ENCODE data around the gene PLXNB2. TPM values are rescaled to one million over a fixed set of nuclear protein-coding genes. Genes with fewer than 3 reads are reported as not detected.
A peak's percentile ranks its signal among the peaks of the same experiment; 100 is the strongest.
"Not testable (repeated sequence)": the region's sequence is repeated elsewhere in the genome, so short reads cannot be mapped to it uniquely, and the experiment has no call there.

Gene PLXNB2
- total RNA-seq, 4 donors from 2014 or later = 115 to 218 (median 154) TPM

- intact Hi-C loops (cut with DNase I) = no loop called here
- Histone ChIP-seq H3K4me1 (peaks cover under 1 to 7% (median 7%) of the 10 kb centered on the region in 4 donors), H3K27ac (replicated peaks in 1 of 4) (no peak overlapping the region), H3K9me3 (no peaks in the 10 kb centered on the region), H3K4me3 (no peak overlapping the region), H3K27me3 (no peaks in the 10 kb centered on the region), H3K36me3 (no peaks in the 10 kb centered on the region)
- DNase-seq (ENCODE audit: extremely low spot score) = no peak
- no peak for TF ChIP-seq POLR2A (IDR thresholded peaks at IDR 0.05; ENCODE audit: low read depth)
- no peak for TF ChIP-seq EP300 (IDR thresholded peaks at IDR 0.05)
- no peak for TF ChIP-seq POLR2AphosphoS5 (IDR thresholded peaks at IDR 0.05)
- TF ChIP-seq CTCF (IDR thresholded peaks at IDR 0.05) = no peak
- 94% methylated on average over 13 of the region's 13 CpGs for WGBS
Measured at GRCh38 chr22:50337262-50338041, 30.0 kb upstream of the PLXNB2 start.

GRCh38 chr22:50334433-50334832 lies 27.0 kb upstream of the PLXNB2 start:
- WGBS = 92% methylated on average over 5 of the region's 5 CpGs
- H3K4me3 ChIP-seq; intact Hi-C loops (cut with DNase I); DNase-seq (ENCODE audit: extremely low spot score); H3K9me3 ChIP-seq; H3K27me3 ChIP-seq; H3K27ac ChIP-seq (replicated peaks in 1 of 4); H3K36me3 ChIP-seq; H3K4me1 ChIP-seq: not testable (repeated sequence)

DNA sequence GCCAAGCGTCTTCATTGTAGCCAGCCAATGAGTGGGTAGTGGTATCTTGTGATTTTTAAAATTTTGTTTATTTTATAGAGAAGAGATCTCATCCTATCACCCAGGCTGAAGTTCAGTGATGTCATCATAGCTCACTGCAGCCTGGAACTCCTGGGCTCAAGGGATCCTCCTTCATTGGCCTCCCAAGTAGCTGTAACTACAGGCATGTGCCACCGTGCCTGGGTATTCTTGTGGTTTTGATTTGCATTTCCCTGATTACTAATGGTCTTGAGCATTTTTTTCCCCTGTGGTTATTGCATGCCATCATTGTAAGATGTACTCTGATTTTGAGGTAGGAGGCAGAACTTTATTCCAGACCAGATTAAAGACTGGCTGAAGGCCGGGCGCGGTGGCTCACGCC lies 21.8 kb upstream of the PLXNB2 start:
- 90% methylated on average over 6 of the region's 6 CpGs for WGBS
- Histone ChIP-seq H3K27ac (replicated peaks in 1 of 4) (no peak overlapping the region), H3K4me3 (no peak overlapping the region), H3K9me3 (no peaks in the 10 kb centered on the region), H3K36me3 (no peaks in the 10 kb centered on the region), H3K27me3 (no peaks in the 10 kb centered on the region), H3K4me1 (peaks cover 14 to 23% (median 20%) of the 10 kb centered on the region in 4 donors)
- TF ChIP-seq EP300 (IDR thresholded peaks at IDR 0.05) = no peak
- no peak for TF ChIP-seq POLR2AphosphoS5 (IDR thresholded peaks at IDR 0.05)
- TF ChIP-seq POLR2A (IDR thresholded peaks at IDR 0.05; ENCODE audit: low read depth) = no peak
- no peak for TF ChIP-seq CTCF (IDR thresholded peaks at IDR 0.05)
- intact Hi-C loops (cut with DNase I) = loop anchor here (5.0 kb wide), 1 partner anchor 37 kb away; no protein-coding TSS in a partner anchor
- no peak for DNase-seq (ENCODE audit: extremely low spot score)

DNA sequence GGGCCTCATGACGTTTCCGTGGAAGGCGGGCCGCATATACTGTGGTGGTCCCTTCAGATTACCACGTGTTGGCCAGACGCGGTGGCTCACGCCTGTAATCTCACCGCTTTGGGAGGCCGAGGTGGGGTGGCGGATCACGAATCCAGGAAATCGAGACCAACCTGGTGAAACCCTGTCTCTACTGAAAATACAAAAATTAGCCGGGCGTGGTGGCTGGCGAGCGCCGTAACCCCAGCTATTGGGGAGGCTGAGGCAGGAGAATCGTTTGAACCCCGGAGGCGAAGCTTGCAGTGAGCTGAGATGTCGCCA lies 20.2 kb upstream of the PLXNB2 start:
- no peaks in the 10 kb centered on the region for H3K27me3 ChIP-seq
- H3K27ac ChIP-seq (replicated peaks in 1 of 4) = peak overlapping the region; percentile 81 to 97 (median 93)
- H3K4me3 ChIP-seq = peak overlapping the region; percentile 67 to 93 (median 87)
- H3K4me1 ChIP-seq = peaks cover 14 to 23% (median 20%) of the 10 kb centered on the region in 4 donors
- intact Hi-C loops (cut with DNase I) = loop anchor here (2.0 to 5.0 kb wide), 2 partner anchors 19 to 35 kb away; no protein-coding TSS in a partner anchor
- TF ChIP-seq CTCF (IDR thresholded peaks at IDR 0.05) (no peak), EP300 (IDR thresholded peaks at IDR 0.05) (no peak), POLR2AphosphoS5 (IDR thresholded peaks at IDR 0.05) (no peak), POLR2A (IDR thresholded peaks at IDR 0.05; ENCODE audit: low read depth) (no peak)
- WGBS = 83% methylated on average over 22 of the region's 22 CpGs
- H3K36me3 ChIP-seq = no peaks in the 10 kb centered on the region
- DNase-seq (ENCODE audit: extremely low spot score) = no peak
- no peaks in the 10 kb centered on the region for H3K9me3 ChIP-seq

GRCh38 chr22:50326956-50327710 lies 19.7 kb upstream of the PLXNB2 start, which contains the start of gene DENND6B:
DENND6B (minus strand) TSS chr22:50327012; CDS start chr22:50326988, 24 bp downstream.
- H3K27me3 ChIP-seq = no peaks in the 10 kb centered on the region
- H3K27ac ChIP-seq (replicated peaks in 1 of 4) = peak within 1 kb of the TSS; percentile 81 to 97 (median 93)
- H3K4me3 ChIP-seq = peak within 1 kb of the TSS; percentile 67 to 93 (median 87)
- 0% methylated on average over 12 of the region's 105 CpGs for WGBS
- intact Hi-C loops (cut with DNase I) = loop anchor here (1.0 to 5.0 kb wide), 3 partner anchors 18 to 51 kb away; no protein-coding TSS in a partner anchor
- no peaks in the 10 kb centered on the region for H3K36me3 ChIP-seq
- DNase-seq (ENCODE audit: extremely low spot score) = no peak
- TF ChIP-seq POLR2AphosphoS5 (IDR thresholded peaks at IDR 0.05) (peak; percentile 25 to 70), EP300 (IDR thresholded peaks at IDR 0.05) (no peak), POLR2A (IDR thresholded peaks at IDR 0.05; ENCODE audit: low read depth) (peak; percentile 22), CTCF (IDR thresholded peaks at IDR 0.05) (peak; percentile 55 to 94 (median 73))
- no peaks in the 10 kb centered on the region for H3K9me3 ChIP-seq
- H3K4me1 ChIP-seq = peaks cover 14 to 23% (median 20%) of the 10 kb centered on the region in 4 donors
